Activated gamma-delta T cell (primary cell): Measurements from ENCODE around the gene ZNF467.

Source experiments
- DNase-seq: peaks from one replicate; lab custom pipeline; 2025; lab: John Stamatoyannopoulos, UW
- total RNA-seq, 2 donors: gene quantifications; one replicate each; lab custom pipeline; 2026; lab: John Stamatoyannopoulos, UW

ZNF467 gene, protein sequence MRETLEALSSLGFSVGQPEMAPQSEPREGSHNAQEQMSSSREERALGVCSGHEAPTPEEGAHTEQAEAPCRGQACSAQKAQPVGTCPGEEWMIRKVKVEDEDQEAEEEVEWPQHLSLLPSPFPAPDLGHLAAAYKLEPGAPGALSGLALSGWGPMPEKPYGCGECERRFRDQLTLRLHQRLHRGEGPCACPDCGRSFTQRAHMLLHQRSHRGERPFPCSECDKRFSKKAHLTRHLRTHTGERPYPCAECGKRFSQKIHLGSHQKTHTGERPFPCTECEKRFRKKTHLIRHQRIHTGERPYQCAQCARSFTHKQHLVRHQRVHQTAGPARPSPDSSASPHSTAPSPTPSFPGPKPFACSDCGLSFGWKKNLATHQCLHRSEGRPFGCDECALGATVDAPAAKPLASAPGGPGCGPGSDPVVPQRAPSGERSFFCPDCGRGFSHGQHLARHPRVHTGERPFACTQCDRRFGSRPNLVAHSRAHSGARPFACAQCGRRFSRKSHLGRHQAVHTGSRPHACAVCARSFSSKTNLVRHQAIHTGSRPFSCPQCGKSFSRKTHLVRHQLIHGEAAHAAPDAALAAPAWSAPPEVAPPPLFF
- total RNA-seq, result 0.57 to 1.2 reads per million in 2 donors

DNA sequence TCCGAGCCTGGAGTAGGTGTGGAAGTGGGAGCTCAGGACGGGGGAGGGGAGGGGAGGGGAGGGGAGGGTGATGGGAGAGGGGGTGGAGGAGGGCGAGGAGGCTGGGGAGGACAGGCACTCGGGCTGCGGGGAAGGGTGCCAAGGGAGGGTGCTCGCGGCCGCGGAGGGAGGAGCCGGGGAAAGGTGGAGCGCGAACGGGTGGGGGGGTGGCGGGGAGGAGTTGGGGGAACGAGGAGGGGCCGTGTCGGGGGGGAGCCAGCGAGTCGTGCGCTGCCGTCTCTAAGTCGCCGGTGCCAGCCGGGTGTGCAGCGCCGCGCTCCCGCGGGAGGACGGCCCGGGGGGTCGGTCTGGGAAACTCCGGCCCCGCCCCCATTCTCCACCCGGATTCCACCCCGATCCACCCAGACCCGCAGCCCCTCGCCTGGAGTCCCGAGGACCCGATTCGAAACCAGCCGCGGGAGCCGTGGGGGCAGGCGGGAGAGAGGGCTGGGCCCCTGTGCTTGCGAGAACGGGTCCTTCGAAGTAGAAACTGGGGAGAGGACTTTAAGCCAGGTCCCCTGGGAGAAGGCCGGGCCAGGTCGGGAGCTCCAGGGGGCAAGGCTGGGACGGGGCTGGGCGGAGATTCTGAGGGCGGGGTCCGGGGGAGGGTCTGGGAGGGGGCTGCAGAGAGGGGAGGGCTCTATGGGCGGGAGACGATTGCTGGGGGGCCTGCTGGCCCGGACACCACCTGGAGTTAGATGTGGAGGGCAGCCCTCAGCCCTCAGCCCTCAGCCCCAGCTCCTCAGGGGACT, at the start of gene ZNF467:
Gene ZNF467 (minus strand): TSS at position 143 of the 791 bp plus-strand sequence. CDS start 2,556 bp downstream, outside the sequence.
- DNase-seq, result no peak

DNA sequence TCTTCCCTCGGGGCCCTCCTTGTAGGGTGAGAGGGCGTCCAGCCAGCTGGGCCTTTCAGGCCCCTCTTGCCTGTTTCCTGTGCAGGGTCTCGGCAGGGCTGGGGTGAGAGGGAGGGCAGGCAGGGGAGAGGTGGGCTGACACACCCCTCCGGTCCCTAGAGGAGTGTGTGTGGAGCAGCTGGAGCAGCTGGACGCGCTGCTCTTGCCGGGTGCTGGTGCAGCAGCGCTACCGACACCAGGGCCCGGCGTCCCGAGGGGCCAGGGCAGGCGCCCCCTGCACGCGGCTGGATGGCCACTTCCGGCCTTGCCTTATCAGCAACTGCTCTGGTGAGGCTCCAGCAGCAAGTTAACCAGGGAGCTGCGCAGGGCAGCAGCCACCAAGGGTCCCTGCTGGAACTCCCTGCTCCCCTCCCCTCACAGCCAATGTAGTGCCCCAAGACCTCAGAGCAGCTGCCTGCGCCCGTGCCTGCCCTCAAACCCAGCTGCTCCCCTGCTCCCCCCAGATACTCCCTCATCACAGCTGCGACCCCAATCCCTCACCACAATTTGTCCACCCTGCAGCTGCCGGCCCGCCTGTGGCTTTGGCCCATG, 49.1 kb upstream of the ZNF467 start:
- DNase-seq, result no peak

DNA sequence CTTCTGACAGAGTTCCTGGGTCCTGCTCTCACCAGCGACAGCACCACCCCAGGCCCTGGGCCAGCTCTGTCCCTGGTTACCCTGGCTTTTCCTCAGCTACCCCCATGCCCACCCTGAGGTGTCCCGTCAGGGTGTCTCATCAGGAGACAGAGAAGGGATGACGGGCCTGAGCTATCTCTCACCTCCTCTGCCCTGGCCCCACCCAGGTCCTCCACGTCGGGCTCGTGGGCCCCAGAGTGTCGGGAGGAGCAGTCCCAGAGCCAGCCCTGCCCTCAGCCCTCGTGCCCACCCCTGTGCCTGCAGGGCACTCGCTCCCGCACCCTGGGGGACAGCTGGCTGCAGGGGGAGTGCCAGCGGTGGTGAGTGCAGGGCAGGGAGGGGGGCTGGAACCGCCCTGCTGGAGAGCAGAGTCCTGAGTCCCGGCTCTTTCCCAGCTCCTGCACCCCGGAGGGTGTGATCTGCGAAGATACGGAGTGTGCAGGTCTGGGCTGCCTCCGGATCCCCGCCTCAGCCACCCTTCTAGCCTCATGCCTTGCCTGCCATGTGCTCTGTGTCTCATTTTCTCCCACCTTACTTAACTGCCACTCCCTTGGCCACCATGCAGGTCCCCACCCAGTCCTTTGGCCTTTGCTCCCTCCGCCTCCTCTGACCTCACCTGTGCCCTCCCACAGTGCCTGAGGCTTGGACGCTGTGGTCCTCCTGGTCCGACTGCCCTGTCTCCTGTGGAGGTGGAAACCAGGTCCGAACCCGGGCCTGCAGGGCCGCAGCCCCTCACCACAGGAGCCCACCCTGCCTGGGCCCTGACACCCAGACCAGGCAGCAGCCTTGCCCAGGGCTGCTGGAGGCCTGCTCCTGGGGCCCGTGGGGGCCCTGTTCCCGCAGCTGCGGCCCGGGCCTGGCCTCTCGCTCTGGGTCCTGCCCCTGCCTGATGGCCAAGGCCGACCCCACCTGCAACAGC, 48.1 kb upstream of the ZNF467 start:
- DNase-seq, result no peak

DNA sequence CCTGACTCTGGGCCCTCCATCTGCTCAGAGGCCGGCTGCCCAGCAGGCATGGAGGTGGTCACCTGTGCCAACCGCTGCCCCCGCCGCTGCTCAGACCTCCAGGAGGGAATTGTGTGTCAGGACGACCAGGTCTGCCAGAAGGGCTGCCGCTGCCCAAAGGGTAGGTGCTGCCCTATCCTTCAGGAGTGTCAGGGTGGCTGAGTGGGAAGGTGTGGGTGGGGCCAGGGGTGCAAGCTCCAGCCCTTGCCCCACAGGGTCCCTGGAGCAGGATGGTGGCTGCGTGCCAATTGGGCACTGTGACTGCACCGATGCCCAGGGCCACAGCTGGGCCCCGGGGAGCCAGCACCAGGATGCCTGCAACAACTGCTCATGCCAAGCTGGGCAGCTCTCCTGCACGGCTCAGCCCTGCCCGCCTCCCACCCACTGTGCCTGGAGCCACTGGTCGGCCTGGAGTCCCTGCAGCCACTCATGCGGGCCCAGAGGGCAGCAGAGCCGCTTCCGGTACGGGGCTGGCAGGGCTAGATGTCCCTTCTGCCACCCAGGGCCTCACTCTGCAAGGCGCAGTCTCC, 47.3 kb upstream of the ZNF467 start:
- no peak for DNase-seq

DNA sequence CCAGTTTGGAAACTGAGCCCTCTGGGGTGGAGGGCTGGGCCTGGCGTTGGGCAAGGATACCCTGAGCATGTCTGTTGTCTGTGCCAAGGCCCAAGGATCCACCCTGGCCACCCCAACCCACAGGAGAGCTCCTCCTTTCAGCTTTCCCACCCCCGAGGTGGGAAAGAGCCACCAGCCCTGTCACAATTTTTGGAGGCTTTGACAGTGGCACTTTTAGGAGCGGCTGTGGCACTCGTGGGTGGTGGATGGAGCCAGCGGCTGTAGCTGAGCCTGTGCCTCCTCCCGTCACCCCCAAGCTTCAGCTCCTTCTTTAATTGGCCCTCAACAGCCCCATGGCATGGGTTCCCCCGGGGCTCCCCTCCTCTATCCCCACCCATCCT, 46.6 kb upstream of the ZNF467 start:
- no peak for DNase-seq

DNA sequence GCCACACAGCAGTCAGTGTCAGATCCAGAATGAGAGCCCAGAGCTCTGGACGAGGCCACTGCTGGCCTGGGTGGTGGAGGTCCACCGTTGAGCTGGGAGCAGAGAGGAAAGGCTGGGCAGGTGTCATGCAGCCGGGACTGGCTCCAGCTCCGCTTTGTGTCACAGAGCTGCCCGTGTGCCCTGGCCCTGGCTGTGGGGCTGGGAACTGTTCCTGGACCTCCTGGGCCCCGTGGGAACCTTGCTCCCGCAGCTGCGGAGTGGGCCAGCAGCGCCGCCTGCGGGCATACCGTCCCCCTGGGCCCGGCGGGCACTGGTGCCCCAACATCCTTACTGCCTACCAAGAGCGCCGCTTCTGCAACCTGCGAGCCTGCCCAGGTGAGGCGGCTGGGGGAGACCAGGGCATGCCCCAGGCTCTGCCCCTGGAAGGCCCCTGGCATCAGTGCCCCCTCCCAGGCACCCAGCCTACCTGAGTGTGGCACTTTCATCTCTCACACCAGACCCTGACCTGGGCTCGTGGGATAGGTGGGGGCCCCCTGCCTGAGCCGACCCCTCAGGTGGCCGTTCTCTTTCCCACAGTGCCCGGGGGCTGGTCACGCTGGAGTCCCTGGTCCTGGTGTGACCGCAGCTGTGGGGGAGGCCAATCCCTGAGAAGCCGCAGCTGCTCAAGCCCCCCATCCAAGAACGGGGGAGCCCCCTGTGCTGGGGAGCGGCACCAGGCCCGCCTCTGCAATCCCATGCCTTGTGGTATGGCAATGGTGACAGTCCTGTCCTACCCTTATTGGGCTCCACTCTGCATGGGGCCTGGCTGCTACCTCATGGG, 46.0 kb upstream of the ZNF467 start:
- no peak for DNase-seq

DNA sequence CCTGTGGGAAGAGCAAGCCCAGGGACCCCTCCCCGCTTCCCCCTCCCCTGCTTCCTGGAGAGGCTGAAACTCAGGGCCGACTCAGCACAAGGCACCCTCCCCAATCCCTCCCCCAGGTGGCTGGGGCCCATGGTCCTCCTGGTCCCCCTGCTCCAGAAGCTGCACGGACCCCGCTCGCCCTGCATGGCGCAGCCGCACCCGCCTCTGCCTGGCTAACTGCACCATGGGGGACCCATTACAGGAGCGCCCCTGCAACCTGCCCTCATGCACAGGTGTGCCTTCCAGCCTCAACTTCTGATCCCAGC, 45.1 kb upstream of the ZNF467 start:
- no peak for DNase-seq

DNA sequence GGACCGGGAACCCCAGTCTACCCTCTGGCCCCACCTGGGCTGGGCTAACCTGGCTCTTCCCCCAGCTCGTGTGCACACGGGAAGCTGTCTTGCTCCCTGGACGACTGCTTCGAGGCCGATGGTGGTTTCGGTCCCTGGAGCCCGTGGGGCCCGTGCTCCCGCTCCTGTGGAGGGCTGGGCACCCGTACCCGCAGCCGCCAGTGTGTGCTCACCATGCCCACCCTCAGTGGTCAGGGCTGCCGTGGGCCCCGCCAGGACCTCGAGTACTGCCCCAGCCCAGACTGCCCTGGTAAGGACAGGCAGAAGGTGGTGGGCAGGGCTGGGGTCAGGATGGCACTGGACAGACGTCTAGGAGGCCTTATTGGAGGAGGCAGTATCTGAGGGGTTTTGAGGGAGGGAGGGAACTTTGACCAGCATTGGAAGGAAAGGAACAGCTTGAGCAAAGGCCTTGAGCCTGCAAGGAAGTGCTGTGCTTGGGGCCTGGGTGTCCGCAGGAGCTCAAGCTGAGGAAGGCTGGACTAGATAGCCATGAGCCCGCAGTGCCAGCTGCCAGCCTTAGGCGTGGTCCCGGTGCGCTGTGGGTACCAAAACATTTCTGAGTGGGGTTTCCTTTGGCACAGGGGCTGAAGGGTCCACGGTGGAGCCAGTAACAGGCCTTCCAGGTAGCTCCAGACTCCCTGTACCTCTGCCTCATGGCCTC, 44.6 kb upstream of the ZNF467 start:
- no peak for DNase-seq

DNA sequence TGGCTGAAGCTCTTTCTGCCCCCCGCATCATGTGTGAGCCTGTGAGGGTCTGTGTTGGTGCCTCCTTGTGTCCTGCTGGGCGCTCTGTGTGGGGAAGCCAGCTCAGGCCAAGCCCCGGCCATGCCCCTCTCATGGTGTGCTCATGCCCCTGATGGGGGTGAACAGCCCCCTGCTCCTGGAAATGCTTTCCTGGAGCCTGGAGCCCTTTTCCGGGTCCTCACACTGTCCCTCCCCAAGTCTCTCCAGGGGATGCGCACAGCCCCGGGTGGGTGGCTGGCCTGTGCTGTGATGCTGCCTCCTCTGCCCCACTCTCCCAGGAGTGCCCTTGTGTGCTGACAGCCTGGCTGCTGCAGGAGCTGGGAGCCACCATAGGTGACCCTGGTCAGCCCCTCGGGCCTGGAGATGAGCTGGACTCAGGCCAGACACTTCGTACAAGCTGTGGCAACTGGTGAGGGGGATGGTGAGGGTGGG, 43.9 kb upstream of the ZNF467 start:
- no peak for DNase-seq

DNA sequence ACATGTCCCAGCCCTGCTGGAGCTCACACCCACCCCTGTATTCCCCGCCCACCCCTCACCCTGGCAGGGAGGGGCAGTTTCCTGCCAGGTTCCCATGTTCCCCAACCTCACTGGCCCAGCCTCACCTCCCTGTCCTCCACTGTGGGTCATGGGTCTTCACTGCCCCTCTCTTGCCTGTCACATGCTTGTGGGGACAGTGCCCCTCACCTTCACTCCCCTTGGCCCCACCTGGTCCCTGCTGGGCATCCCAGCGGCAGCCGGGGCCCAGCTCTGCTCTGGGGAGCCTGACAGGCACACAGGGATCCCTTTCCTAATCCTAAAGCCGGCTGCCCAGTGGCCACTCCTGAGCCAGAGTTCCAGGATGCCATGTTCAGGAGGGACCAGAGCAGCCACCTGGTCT, 43.4 kb upstream of the ZNF467 start:
- no peak for DNase-seq

DNA sequence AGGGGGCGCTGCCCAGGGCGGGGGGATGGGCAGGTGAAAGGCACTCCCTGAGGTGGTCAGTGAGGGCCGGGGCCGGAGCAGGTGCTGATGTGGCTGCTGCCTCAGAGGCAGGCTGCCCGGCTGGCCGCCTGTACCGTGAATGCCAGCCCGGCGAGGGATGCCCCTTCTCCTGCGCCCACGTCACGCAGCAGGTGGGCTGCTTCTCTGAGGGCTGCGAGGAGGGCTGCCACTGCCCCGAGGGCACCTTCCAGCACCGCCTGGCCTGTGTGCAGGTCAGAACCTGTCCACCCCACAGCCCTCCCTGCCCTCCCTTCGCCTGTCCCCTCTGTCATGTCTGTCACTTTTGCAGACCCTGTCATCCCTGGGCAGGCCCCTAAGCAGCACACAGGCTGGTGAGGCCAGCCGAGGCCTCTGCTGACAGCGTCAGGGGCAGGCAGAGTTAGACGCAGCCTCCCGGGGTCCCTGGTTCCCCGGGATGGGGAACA, 42.9 kb upstream of the ZNF467 start:
- no peak for DNase-seq

DNA sequence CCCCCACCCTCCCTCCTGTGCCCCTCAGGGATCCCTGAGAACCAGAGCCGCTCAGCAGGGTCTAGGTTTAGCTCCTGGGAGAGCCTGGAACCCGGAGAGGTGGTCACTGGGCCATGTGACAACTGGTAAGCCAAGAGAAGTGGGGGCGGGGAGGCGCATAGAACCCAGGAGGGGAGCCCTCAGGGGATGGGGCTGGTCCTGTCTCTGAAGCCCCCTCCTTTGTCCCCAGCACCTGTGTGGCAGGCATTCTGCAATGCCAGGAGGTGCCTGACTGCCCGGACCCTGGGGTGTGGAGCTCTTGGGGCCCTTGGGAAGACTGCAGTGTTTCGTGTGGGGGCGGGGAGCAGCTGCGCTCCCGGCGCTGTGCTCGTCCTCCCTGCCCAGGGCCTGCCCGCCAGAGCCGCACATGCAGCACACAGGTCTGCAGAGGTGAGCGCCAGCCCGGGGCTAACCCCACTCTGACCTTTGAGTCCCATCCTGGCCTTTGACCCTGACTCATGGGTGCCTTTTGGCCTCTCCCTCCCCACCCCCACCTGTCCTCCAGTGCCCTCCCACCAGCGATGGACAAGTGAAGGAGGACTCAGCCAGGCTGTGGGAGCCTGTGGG, 42.4 kb upstream of the ZNF467 start:
- no peak for DNase-seq

DNA sequence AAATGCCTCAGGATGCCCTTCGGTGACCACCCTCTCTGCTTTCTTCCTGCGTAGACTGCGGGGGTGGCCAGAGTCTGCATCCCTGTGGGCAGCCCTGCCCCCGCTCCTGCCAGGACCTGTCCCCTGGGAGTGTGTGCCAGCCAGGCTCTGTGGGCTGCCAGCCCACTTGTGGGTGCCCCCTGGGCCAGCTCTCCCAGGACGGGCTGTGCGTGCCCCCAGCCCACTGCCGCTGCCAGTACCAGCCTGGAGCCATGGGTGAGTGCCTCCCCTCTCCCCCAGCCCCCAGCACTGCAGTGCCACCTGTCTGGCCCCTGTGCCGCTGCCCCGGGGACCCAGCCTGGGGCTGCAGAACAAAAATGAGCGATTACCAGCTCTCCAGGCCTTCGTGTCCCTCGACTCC, 41.7 kb upstream of the ZNF467 start:
- DNase-seq, result no peak

DNA sequence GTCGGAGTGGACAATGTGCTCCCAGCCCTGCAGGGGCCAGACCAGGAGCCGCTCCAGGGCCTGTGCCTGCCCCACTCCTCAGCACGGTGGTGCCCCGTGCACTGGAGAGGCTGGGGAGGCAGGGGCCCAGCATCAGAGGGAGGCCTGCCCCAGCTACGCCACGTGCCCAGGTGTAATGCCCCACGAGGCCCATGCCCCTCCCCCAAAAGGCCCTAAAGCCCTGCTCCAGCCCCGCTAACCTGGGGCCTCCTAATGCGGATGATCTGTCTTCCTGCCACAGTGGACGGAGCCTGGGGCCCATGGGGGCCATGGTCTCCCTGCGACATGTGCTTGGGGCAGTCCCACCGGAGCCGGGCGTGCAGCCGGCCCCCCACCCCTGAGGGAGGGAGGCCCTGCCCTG, 41.1 kb upstream of the ZNF467 start:
- no peak for DNase-seq

DNA sequence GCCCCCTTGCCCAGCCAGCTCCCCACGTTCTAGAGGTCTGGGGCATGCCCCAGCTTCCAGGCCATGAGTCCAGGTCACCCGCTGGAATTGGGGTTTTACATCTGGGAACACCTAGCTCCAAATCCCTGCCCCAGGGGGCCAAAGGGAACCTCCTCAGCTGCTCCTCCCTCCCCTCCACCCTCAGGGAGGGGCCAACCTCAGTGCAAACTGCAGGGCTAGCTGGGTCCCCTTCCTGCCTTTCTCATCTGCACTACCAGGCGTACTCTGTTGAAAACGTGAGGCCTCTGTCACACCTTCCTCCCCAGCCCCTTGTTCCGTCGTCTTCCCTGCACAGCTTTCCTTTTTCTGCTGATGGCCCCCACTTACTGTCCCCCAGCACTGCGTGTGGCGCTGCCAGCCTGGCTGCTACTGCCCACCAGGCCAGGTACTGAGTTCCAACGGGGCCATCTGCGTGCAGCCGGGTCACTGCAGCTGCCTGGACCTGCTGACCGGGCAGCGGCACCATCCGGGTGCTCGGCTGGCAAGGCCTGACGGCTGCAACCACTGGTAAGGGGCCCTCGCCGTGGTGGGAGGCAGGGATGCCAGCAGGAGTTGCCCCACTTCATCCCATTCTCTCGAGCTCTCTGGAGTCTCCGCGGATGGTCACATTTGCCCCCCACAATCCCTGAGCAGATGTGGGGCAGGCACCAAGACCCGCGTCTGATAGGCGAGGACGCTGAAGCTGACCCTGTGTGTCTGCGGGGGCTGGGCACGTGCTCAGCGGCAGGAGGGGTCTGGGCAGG, 40.1 kb upstream of the ZNF467 start:
- DNase-seq, result no peak

DNA sequence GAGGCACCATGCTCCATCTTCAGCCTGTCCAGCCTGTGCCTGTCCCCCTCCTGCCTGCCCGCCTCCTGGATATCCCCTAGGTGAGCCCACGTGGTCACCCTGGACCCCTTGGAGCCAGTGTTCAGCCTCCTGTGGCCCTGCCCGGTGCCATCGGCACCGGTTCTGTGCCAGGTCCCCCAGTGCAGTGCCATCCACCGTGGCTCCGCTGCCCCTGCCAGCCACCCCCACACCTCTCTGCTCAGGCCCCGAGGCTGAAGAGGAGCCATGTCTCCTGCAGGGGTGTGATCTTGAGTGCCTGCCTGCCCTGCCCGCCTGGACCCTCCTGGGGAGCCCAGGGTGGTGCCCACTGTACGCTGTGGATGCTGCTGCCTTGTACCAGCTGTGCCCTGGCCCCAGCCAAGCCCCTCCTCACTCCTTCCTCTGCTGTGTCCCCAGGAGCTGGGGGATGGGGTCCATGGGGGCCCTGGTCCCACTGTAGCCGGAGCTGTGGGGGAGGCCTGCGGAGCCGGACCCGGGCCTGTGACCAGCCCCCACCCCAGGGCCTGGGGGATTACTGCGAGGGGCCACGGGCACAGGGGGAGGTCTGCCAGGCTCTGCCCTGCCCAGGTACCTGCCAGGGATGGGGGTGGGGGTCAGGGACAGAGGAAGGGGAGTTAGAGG, 38.6 kb upstream of the ZNF467 start:
- no peak for DNase-seq

DNA sequence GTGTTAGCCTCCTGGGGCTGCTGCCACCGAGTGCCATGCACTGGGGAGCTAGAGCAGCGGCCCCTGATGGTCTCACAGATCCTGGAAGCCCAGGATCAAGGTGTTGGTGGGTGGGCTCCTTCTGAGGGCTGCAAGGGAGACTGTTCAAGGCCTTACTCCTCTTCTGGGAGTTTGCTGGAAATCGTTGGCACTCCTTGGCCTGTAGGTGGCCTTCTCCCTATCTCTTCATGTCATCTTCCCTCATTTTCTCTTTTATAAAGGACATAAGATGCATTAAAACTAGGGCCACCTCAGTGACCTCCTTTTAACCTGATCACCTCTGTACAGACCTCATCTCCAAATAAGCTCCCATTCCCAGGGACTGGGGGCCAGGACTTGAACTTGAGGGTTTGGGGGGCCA, 37.8 kb upstream of the ZNF467 start:
- DNase-seq, result no peak

DNA sequence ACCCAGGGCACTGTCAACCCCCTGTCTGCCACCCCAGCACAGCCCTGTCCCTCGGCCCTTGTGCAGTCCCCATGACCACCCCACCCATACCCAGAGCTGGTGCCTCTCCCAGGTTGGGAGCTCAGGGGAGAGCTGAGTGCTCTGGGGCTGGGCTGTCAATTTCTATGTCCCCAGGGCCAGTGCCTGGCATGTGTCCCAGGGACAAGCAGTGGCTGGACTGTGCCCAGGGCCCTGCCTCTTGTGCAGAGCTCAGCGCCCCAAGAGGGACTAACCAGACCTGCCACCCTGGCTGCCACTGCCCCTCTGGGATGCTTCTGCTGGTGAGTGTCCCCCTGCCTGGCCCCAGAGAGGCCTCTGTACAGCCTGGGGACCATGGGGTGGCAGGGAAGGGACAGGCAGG, 35.8 kb upstream of the ZNF467 start:
- no peak for DNase-seq
